Endothelial cell of umbilical vein (primary cell): ENCODE data around the gene TMC3. TPM values are rescaled to one million over a fixed set of nuclear protein-coding genes. Genes with fewer than 3 reads are reported as not detected.

Experiments
- BruUV-seq: library from RNA; stranded (reverse); fragments of 400-500 nt; replicated peaks from 2 replicates; lab custom pipeline; 2021; lab: Mats Ljungman, UMichigan
- CTCF ChIA-PET: fragments of 300-600, 350-600 bp; sonication (Branson Sonifier 250); formaldehyde crosslinking; loops from one replicate; lab custom pipeline; 2021; ENCODE audit warnings: antibody characterized with exemption, inconsistent platforms; lab: Charles Lee
- POLR2A ChIA-PET: fragments of 300-600, 350-600 bp; sonication (Branson Sonifier 250); formaldehyde crosslinking; loops from one replicate; lab custom pipeline; 2021; ENCODE audit warnings: antibody characterized with exemption, inconsistent platforms; lab: Charles Lee
- DNase-seq: peaks from one replicate; pipeline ENCODE4 v3.0.0-alpha.2; 2011; ENCODE audit warnings: low read depth, low spot score
- FAIRE-seq: peaks from 2 replicates; lab custom pipeline; 2011; peaks lifted over from hg19 to GRCh38; lab: Jason Lieb, UNC
- H2AFZ ChIP-seq: 2 replicates; pipeline ENCODE4 v1.6.0; 2012; ENCODE audit warnings: low read depth, low read length, control low read depth, inconsistent platforms
- H3K27ac ChIP-seq: 2 replicates; pipeline ENCODE4 v1.5.1; 2011; ENCODE audit warnings: low read depth, mild to moderate bottlenecking, control low read depth, low read length, moderate library complexity; ENCODE audit not compliant: insufficient read depth
- H3K27me3 ChIP-seq, 2 experiments: 2 replicates each; pipeline versions ENCODE4 v1.6.0 to v1.6.1; 2011; ENCODE audit warnings: low read length in 2 of 2, mixed read lengths in 1 of 2; ENCODE audit not compliant: control insufficient read depth in 2 of 2, insufficient read depth in 2 of 2
- H3K36me3 ChIP-seq, 2 experiments: 2 replicates in 1 of 2; 3 replicates in 1 of 2; pipeline ENCODE4 v1.5.1; 2011; ENCODE audit warnings: low read length in 2 of 2, mild to moderate bottlenecking in 1 of 2, moderate library complexity in 1 of 2; ENCODE audit not compliant: control insufficient read depth in 2 of 2, insufficient read depth in 2 of 2; ENCODE audit errors: extremely low read depth in 1 of 2
- H3K4me1 ChIP-seq: 3 replicates; pipeline ENCODE4 v1.5.1; 2011; ENCODE audit warnings: mild to moderate bottlenecking, low read length; ENCODE audit not compliant: control insufficient read depth, insufficient read depth; ENCODE audit errors: extremely low read depth
- H3K4me2 ChIP-seq: 2 replicates; pipeline ENCODE4 v1.6.1; 2011; ENCODE audit warnings: low read length, control low read depth, mixed read lengths; ENCODE audit not compliant: insufficient read depth
- H3K4me3 ChIP-seq, 3 experiments: fragments of 200-600 bp in 1 of 3; sonication (generic), shearing (Covaris generic) in 1 of 3; replicated peaks in 1 of 3; 2 replicates each; pipeline ENCODE4 v1.5.1; 2011 to 2016; ENCODE audit warnings: control low read depth in 3 of 3, low read length in 3 of 3, mild to moderate bottlenecking in 2 of 3, inconsistent platforms in 1 of 3, low read depth in 1 of 3, moderate library complexity in 1 of 3; ENCODE audit not compliant: insufficient read depth in 1 of 3
- H3K79me2 ChIP-seq: 2 replicates; pipeline ENCODE4 v1.6.0; 2012; ENCODE audit warnings: low read length, inconsistent platforms; ENCODE audit not compliant: control insufficient read depth, insufficient read depth
- H3K9ac ChIP-seq: replicated peaks from 2 replicates; pipeline ENCODE3; 2011; ENCODE audit warnings: low read length, control low read depth; ENCODE audit not compliant: insufficient read depth; ENCODE audit errors: extremely low read depth
- H3K9me1 ChIP-seq: replicated peaks from 3 replicates; pipeline ENCODE4 v1.6.0; 2011; ENCODE audit warnings: mild to moderate bottlenecking, low read length; ENCODE audit not compliant: control insufficient read depth, insufficient read depth; ENCODE audit errors: extremely low read depth
- H3K9me3 ChIP-seq: replicated peaks from 2 replicates; pipeline ENCODE4 v1.5.1; 2012; ENCODE audit warnings: low read length, inconsistent platforms; ENCODE audit not compliant: control insufficient read depth, insufficient read depth
- H4K20me1 ChIP-seq: replicated peaks from 2 replicates; pipeline ENCODE3; 2011; ENCODE audit warnings: mild to moderate bottlenecking, low read length; ENCODE audit not compliant: control insufficient read depth, insufficient read depth; ENCODE audit errors: extremely low read depth
- CTCF ChIP-seq, 2 donors: IDR thresholded peaks; 1 replicate in 1 of 2; 2 replicates in 1 of 2; pipeline ENCODE4 v1.5.1; 2011; ENCODE audit warnings: low read length in 2 of 2, mild to moderate bottlenecking in 2 of 2, moderate library complexity in 2 of 2, control low read depth in 1 of 2, inconsistent platforms in 1 of 2, low read depth in 1 of 2; ENCODE audit not compliant: insufficient read depth in 1 of 2; ENCODE audit errors: extremely low read depth in 1 of 2
- EZH2 ChIP-seq: IDR thresholded peaks from 2 replicates; pipeline ENCODE4 v1.6.1; 2012; ENCODE audit warnings: borderline replicate concordance, low read depth, mild to moderate bottlenecking, moderate library complexity, low read length, inconsistent platforms; ENCODE audit not compliant: severe bottlenecking
- FOS ChIP-seq: IDR thresholded peaks from 2 replicates; pipeline ENCODE4 v1.6.1; 2011; ENCODE audit warnings: mild to moderate bottlenecking, low read length, moderate library complexity, borderline replicate concordance; ENCODE audit not compliant: insufficient read depth
- GATA2 ChIP-seq: IDR thresholded peaks from 2 replicates; pipeline ENCODE4 v1.7.0; 2011; ENCODE audit warnings: low read depth, mild to moderate bottlenecking, moderate library complexity, mixed read lengths, low read length; ENCODE audit not compliant: insufficient read length, insufficient read depth
- JUN ChIP-seq: IDR thresholded peaks from 2 replicates; pipeline ENCODE4 v1.6.1; 2011; ENCODE audit warnings: borderline replicate concordance, low read depth; ENCODE audit not compliant: insufficient read length, insufficient read depth
- MAX ChIP-seq: IDR thresholded peaks from 2 replicates; pipeline ENCODE4 v1.6.1; 2011; ENCODE audit not compliant: insufficient read depth, insufficient read length
- MYC ChIP-seq: IDR thresholded peaks from one replicate; pipeline ENCODE4 v1.6.1; 2011; ENCODE audit warnings: mild to moderate bottlenecking, low read depth, low read length
- POLR2A ChIP-seq: IDR thresholded peaks from 2 replicates; pipeline ENCODE4 v1.6.1; 2012; ENCODE audit warnings: low read depth, mild to moderate bottlenecking, control low read depth, low read length
- POLR2AphosphoS5 ChIP-seq: IDR thresholded peaks from 2 replicates; pipeline ENCODE4 v1.6.1; 2012; ENCODE audit warnings: low read depth, mild to moderate bottlenecking, control low read depth, low read length, moderate library complexity; ENCODE audit not compliant: insufficient read depth
- dilution Hi-C: fragments of 300-500 bp; cut with MboI; formaldehyde crosslinking; loops from one replicate; pipeline ENCODE4 v1.15.0; 2019; ENCODE audit warnings: low sequenced_read_pairs; ENCODE audit not compliant: extremely low pct_ligation_motif_present
- intact Hi-C: fragments of 100-400 bp; cut with micrococcal nuclease; formaldehyde crosslinking; loops from one replicate; pipeline ENCODE4 v1.10.0; 2022
- polyA plus RNA-seq, 4 experiments: library from polyadenylated mRNA; depleted of rRNA in 3 of 4; stranded (reverse) in 3 of 4; unstranded in 1 of 4; fragments of >200 nt; gene quantifications; 2 replicates each; pipeline versions ENCODE4 v1.2.1 to v1.2.3, GENCODE V29; 2011 to 2012; ENCODE audit warnings: missing spikeins in 1 of 4
- total RNA-seq: library from RNA; stranded (reverse); gene quantifications from 2 replicates; pipeline ENCODE4 v1.2.3, GENCODE V29; 2021

TMC3 gene
- total and polyA plus RNA-seq, 2 donors (not counting 3 experiments of a cell fraction or from before 2014, with no cell fraction given) = not detected

- dilution Hi-C loops (no loop called here), intact Hi-C loops (no loop called here)
- Histone ChIP-seq H3K4me1 (no peaks in the 10 kb centered on the region), H4K20me1 (no peaks in the 10 kb centered on the region), H3K27me3 (peaks cover 0 to 3% of the 10 kb centered on the region in 2 experiments), H3K79me2 (no peaks in the 10 kb centered on the region), H3K27ac (no peak overlapping the region), H3K4me2 (no peak overlapping the region), H2AFZ (no peak overlapping the region), H3K9me1 (peaks cover 2% of the 10 kb centered on the region), H3K4me3 (no peak overlapping the region), H3K9ac (no peak overlapping the region), H3K9me3 (no peaks in the 10 kb centered on the region), H3K36me3 (no peaks in the 10 kb centered on the region)
- ChIA-PET CTCF (interaction anchor here (0.8 to 1.7 kb wide), 3 partner anchors 21 to 103 kb away, joined by 3 to 7 read pairs (median 4); no protein-coding TSS in a partner anchor), POLR2A (no interaction called here)
- no peak for FAIRE-seq
- no peak for DNase-seq
- no peak for TF ChIP-seq POLR2A
- TF ChIP-seq JUN = no peak
- no peak for TF ChIP-seq EZH2
- TF ChIP-seq MAX = no peak
- TF ChIP-seq MYC = no peak
- no peak for TF ChIP-seq POLR2AphosphoS5
- no peak for TF ChIP-seq CTCF (IDR thresholded peaks at IDR 0.05; ENCODE audit: extremely low read depth in 1 of 2, insufficient read depth in 1 of 2, low read depth in 1 of 2, low read length in 2 of 2)
- TF ChIP-seq FOS = no peak
- no peak for TF ChIP-seq GATA2
- BruUV-seq = no TSS peak
These were observed 4.4 kb upstream of the TMC3 start for GRCh38 chr15:81378443-81378842.
